Endothelial cell of umbilical vein (primary cell): ENCODE results near the gene KCNQ5.

Experiments used
- CTCF ChIP-seq, 2 donors: IDR thresholded peaks; 1 replicate in 1 of 2; 2 replicates in 1 of 2; pipeline ENCODE4 v1.5.1; 2011; ENCODE audit warnings: low read length in 2 of 2, mild to moderate bottlenecking in 2 of 2, moderate library complexity in 2 of 2, control low read depth in 1 of 2, inconsistent platforms in 1 of 2, low read depth in 1 of 2; ENCODE audit not compliant: insufficient read depth in 1 of 2; ENCODE audit errors: extremely low read depth in 1 of 2
- EZH2 ChIP-seq: IDR thresholded peaks from 2 replicates; pipeline ENCODE4 v1.6.1; 2012; ENCODE audit warnings: borderline replicate concordance, low read depth, mild to moderate bottlenecking, moderate library complexity, low read length, inconsistent platforms; ENCODE audit not compliant: severe bottlenecking
- FOS ChIP-seq: IDR thresholded peaks from 2 replicates; pipeline ENCODE4 v1.6.1; 2011; ENCODE audit warnings: mild to moderate bottlenecking, low read length, moderate library complexity, borderline replicate concordance; ENCODE audit not compliant: insufficient read depth
- GATA2 ChIP-seq: IDR thresholded peaks from 2 replicates; pipeline ENCODE4 v1.7.0; 2011; ENCODE audit warnings: low read depth, mild to moderate bottlenecking, moderate library complexity, mixed read lengths, low read length; ENCODE audit not compliant: insufficient read length, insufficient read depth
- JUN ChIP-seq: IDR thresholded peaks from 2 replicates; pipeline ENCODE4 v1.6.1; 2011; ENCODE audit warnings: borderline replicate concordance, low read depth; ENCODE audit not compliant: insufficient read length, insufficient read depth
- MAX ChIP-seq: IDR thresholded peaks from 2 replicates; pipeline ENCODE4 v1.6.1; 2011; ENCODE audit not compliant: insufficient read depth, insufficient read length
- MYC ChIP-seq: IDR thresholded peaks from one replicate; pipeline ENCODE4 v1.6.1; 2011; ENCODE audit warnings: mild to moderate bottlenecking, low read depth, low read length
- POLR2A ChIP-seq: IDR thresholded peaks from 2 replicates; pipeline ENCODE4 v1.6.1; 2012; ENCODE audit warnings: low read depth, mild to moderate bottlenecking, control low read depth, low read length
- POLR2AphosphoS5 ChIP-seq: IDR thresholded peaks from 2 replicates; pipeline ENCODE4 v1.6.1; 2012; ENCODE audit warnings: low read depth, mild to moderate bottlenecking, control low read depth, low read length, moderate library complexity; ENCODE audit not compliant: insufficient read depth

GRCh38 chr6:72696055-72696454, 74.2 kb downstream of the KCNQ5 start:
- TF ChIP-seq CTCF (IDR thresholded peaks at IDR 0.05; ENCODE audit: extremely low read depth in 1 of 2, insufficient read depth in 1 of 2, low read depth in 1 of 2, low read length in 2 of 2), result no peak
- no peak for TF ChIP-seq POLR2AphosphoS5
- TF ChIP-seq EZH2, result no peak
- no peak for TF ChIP-seq POLR2A
- TF ChIP-seq GATA2, result no peak
- TF ChIP-seq JUN, result no peak
- TF ChIP-seq FOS, result no peak
- TF ChIP-seq MYC, result no peak
- TF ChIP-seq MAX, result no peak
